Activated T-cell treated with anti-CD3 and anti-CD28 coated beads, Interleukin-2, amount 50 U/mL, for 4 hours (primary cell): ENCODE results near the gene MBNL1. TPM values are rescaled to one million over a fixed set of nuclear protein-coding genes. Genes with fewer than 3 reads are reported as not detected.

Experiments used
- ATAC-seq, 2 donors: fragments of 200-7000 bp; cut with Tn5 transposase; one replicate each; pipeline ENCODE4 v1.10.0; 2021
- DNase-seq: peaks from one replicate; pipeline ENCODE4 v3.0.0-alpha.2; 2020
- H3K27me3 Mint-ChIP-seq: one replicate; pipeline ENCODE4 v1.8.0; 2021; ENCODE audit warnings: low read depth, mixed read lengths
- H3K36me3 Mint-ChIP-seq: one replicate; pipeline ENCODE4 v1.8.0; 2022; ENCODE audit warnings: mixed read lengths; ENCODE audit not compliant: insufficient read depth
- H3K4me1 Mint-ChIP-seq: one replicate; pipeline ENCODE4 v1.8.0; 2021; ENCODE audit warnings: low read depth, mixed read lengths
- H3K4me3 Mint-ChIP-seq: one replicate; pipeline ENCODE4 v1.8.0; 2021; ENCODE audit warnings: mild to moderate bottlenecking, moderate library complexity, mixed read lengths
- H3K9me3 Mint-ChIP-seq: one replicate; pipeline ENCODE4 v1.8.0; 2021; ENCODE audit warnings: mixed read lengths
- total RNA-seq, 3 donors: library from RNA; stranded (reverse); gene quantifications; one replicate each; pipeline ENCODE4 v1.2.1, GENCODE V29; 2021

Gene MBNL1
- total RNA-seq, 3 donors from 2014 or later, result 343 to 376 (median 347) TPM

GRCh38 chr3:152241142-152242017 is 27.3 kb upstream of the MBNL1 start:
- H3K27me3 Mint-ChIP-seq, result no peaks in the 10 kb centered on the region
- ATAC-seq (peak; percentile 52 to 64), DNase-seq (no peak)
- peak overlapping the region; percentile 90 for H3K4me3 Mint-ChIP-seq
- H3K36me3 Mint-ChIP-seq, result peaks cover 3% of the 10 kb centered on the region
- peaks cover 11% of the 10 kb centered on the region for H3K9me3 Mint-ChIP-seq
- H3K4me1 Mint-ChIP-seq, result peaks cover 64% of the 10 kb centered on the region

DNA sequence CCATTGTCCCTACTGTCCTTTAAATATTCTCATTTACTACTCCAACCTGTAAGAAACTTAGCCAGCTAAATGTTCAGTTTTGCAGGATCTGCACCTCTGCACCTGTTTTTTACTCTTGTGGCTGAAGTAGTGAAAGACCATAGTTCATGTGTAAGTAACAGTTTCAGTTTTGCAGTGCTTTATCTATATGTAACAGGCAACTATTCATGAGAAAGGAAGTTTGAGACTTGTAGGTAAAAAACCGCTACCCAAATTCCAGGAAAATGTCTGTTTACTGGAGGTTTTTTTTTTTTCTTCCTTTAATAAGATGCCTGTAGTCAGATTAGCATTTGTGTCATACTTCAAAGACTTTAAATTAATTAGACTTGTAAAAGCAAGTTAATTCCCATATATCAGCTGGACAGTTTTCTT is 25.4 kb upstream of the MBNL1 start:
- Mint-ChIP-seq H3K4me1 (peaks cover 53% of the 10 kb centered on the region), H3K27me3 (no peaks in the 10 kb centered on the region), H3K36me3 (no peaks in the 10 kb centered on the region), H3K4me3 (peak overlapping the region; percentile 90), H3K9me3 (no peaks in the 10 kb centered on the region)
- no peak for DNase-seq
- ATAC-seq, result peak; percentile 71 to 77

GRCh38 chr3:152243721-152244516 is 24.8 kb upstream of the MBNL1 start:
- Mint-ChIP-seq H3K36me3 (no peaks in the 10 kb centered on the region), H3K4me3 (peak overlapping the region; percentile 90), H3K27me3 (no peaks in the 10 kb centered on the region), H3K9me3 (no peaks in the 10 kb centered on the region), H3K4me1 (peaks cover 53% of the 10 kb centered on the region)
- ATAC-seq (peak; percentile 23 to 27), DNase-seq (no peak)

DNA sequence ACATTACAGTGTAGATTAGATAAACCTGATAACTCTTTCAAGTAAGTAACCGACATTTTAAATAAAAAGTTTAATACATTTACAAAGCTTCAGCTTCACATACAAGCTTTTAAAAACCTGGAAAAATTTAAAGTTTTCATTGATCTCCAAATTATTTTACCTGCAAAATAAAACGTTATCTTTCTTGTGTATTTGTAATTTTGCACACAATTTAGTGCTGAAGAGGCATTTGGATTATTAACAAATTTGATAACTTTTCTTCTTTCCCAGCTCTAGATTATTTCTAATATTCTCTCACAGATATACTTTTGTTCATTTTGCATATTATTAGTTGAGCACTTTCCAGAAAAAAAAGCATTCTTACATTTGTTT is 24.2 kb upstream of the MBNL1 start:
- Mint-ChIP-seq H3K4me1 (peaks cover 52% of the 10 kb centered on the region), H3K27me3 (no peaks in the 10 kb centered on the region), H3K36me3 (no peaks in the 10 kb centered on the region), H3K9me3 (no peaks in the 10 kb centered on the region), H3K4me3 (peak overlapping the region; percentile 90)
- DNase-seq (no peak), ATAC-seq (no peak)

DNA sequence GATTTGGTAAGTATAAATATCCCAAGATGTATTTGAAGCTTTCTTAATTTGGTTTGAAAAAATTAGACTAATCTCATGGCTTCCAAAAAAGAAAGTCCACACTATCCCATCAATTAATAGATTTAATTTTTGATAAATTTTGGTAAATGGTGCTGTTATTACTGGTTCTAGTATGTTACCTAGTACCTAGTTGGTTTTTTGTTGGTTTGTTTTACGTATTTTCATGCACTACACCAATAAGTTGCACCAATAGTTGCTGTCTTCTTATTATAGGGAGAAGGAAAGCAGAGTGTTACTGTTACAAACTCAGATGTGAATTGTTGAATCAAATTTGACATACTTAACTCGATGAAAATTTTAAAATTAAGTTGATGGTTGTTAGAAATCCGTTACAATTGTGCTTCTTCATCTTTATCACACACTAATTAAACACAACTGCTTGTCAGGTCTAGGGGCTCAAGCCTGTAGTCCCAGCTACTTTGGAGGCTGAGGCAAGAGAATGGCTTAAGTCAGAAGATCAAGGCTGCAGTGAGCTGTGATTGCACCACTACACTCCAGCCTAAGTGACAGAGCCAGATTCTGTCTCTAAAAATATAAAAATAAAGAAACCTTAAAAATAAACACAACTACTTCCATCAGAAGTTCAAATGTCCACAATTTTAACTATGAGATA is 23.1 kb upstream of the MBNL1 start:
- Mint-ChIP-seq H3K27me3 (no peaks in the 10 kb centered on the region), H3K36me3 (no peaks in the 10 kb centered on the region), H3K4me1 (peaks cover 41% of the 10 kb centered on the region), H3K9me3 (no peaks in the 10 kb centered on the region), H3K4me3 (peak overlapping the region; percentile 84)
- ATAC-seq (peak in 1 of 2 donors; percentile 38), DNase-seq (no peak)

DNA sequence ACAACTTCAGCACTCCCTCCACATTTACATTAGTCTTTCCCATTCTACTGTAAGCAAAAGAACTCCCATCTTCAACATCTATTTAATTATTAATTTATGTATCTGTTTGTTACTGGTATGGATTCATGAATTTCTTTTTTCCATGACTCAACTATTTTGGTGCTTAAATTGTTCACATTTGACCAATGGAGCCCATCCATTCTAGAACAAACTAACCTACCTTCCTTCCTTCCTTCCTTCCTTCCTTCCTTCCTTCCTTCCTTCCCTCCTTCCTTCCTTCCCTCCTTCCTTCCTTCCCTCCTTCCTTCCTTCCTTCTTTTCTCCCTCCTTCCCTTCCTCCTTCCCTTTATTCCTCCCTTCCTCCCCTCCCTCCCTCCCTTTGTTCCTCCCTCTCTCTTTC is 16.8 kb upstream of the MBNL1 start:
- Mint-ChIP-seq H3K4me1 (peaks cover 62% of the 10 kb centered on the region), H3K9me3 (no peaks in the 10 kb centered on the region), H3K4me3 (no peak overlapping the region), H3K36me3 (peaks cover 4% of the 10 kb centered on the region), H3K27me3 (no peaks in the 10 kb centered on the region)
- DNase-seq, result no peak
- no peak for ATAC-seq

DNA sequence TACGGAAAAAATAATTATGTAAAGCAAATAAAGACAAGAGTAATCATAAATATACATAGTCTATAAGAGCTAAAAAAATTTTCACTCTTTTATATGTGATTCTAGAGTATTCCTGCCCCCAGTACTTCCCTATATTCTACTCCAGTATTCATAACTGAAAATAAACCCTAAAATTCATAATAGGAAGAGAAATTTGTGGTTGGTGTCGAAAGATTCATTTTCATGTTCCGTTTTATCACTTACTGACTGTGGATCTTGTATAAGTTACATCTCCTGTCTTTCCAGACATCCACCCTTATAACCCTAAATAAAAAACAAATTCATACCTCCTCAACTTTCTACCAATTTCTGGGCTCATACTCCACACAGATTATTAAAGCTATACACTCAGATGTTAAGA is 16.0 kb upstream of the MBNL1 start:
- Mint-ChIP-seq H3K4me3 (peak overlapping the region; percentile 43), H3K36me3 (peaks cover 4% of the 10 kb centered on the region), H3K27me3 (no peaks in the 10 kb centered on the region), H3K9me3 (no peaks in the 10 kb centered on the region), H3K4me1 (peaks cover 71% of the 10 kb centered on the region)
- DNase-seq, result no peak
- ATAC-seq, result no peak

DNA sequence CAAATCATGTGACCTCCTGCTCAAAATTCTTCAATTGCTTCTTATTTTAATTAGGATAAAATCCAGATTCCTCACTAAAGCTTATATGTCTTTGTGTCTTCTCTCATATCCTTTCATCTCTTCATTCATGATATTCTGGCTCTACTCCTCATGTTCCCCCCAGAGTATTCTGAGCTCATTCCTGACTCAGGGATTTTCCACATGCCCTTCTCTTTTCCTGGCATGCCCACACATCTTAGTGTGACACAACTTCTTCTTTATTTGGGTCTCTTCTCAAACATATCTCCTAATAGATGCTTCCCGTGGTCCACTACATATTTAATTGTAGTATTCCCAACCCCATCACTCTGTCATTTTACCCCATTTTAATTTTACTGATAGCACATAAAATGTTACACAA is 15.2 kb upstream of the MBNL1 start:
- no peak for DNase-seq
- ATAC-seq, result no peak
- peak overlapping the region; percentile 43 for H3K4me3 Mint-ChIP-seq
- no peaks in the 10 kb centered on the region for H3K27me3 Mint-ChIP-seq
- H3K9me3 Mint-ChIP-seq, result no peaks in the 10 kb centered on the region
- H3K4me1 Mint-ChIP-seq, result peaks cover 73% of the 10 kb centered on the region
- peaks cover 4% of the 10 kb centered on the region for H3K36me3 Mint-ChIP-seq

DNA sequence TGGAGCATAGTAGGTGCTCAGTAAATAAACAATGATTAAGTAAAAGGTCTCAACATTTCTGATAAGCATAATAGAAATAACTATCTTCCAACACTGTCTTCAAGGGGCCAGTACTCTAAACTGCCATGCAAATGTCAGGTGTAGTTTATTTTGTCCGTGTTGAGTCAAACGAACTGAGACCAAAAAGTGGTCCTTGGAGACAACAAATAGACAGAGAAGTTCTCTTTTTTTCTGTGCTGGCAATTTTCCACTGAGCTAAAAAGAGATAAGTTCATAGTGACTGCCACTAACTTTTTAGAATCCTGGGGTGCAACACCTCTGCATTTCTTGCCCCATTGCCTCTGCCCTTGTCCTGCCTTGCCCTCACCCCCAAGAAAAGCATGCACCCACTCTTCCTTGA is 14.7 kb upstream of the MBNL1 start:
- Mint-ChIP-seq H3K36me3 (peaks cover 4% of the 10 kb centered on the region), H3K4me3 (peak overlapping the region; percentile 57), H3K4me1 (peaks cover 77% of the 10 kb centered on the region), H3K27me3 (no peaks in the 10 kb centered on the region), H3K9me3 (no peaks in the 10 kb centered on the region)
- DNase-seq, result no peak
- ATAC-seq, result no peak

DNA sequence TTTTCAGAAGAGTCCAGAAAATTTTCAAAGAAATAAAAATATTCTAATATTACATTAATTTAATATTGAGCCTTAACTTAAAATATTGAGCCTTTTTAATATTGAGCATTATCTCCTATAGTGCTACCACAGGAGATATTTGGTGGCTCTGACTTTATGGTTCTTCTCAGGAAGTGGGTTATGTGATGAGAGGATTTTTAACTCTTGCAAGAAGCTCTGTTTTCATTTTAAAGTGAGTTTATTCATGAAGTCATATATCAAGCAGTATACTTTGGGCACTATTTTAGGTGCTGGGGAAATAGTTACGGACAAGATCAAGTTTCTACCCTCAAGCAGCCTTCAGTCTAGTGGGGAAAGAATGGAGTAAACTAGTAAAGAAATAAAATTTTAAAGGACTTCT is 13.4 kb upstream of the MBNL1 start:
- peaks cover 87% of the 10 kb centered on the region for H3K4me1 Mint-ChIP-seq
- H3K36me3 Mint-ChIP-seq, result peaks cover 4% of the 10 kb centered on the region
- no peaks in the 10 kb centered on the region for H3K9me3 Mint-ChIP-seq
- DNase-seq (no peak), ATAC-seq (no peak)
- peak overlapping the region; percentile 2 for H3K4me3 Mint-ChIP-seq
- H3K27me3 Mint-ChIP-seq, result no peaks in the 10 kb centered on the region

- H3K9me3 Mint-ChIP-seq, result no peaks in the 10 kb centered on the region
- H3K36me3 Mint-ChIP-seq, result no peaks in the 10 kb centered on the region
- ATAC-seq (peak; percentile 23 to 50), DNase-seq (no peak)
- peaks cover 92% of the 10 kb centered on the region for H3K4me1 Mint-ChIP-seq
- peak overlapping the region; percentile 59 for H3K4me3 Mint-ChIP-seq
- no peaks in the 10 kb centered on the region for H3K27me3 Mint-ChIP-seq
These were observed 11.7 kb upstream of the MBNL1 start for GRCh38 chr3:152256851-152257562.

DNA sequence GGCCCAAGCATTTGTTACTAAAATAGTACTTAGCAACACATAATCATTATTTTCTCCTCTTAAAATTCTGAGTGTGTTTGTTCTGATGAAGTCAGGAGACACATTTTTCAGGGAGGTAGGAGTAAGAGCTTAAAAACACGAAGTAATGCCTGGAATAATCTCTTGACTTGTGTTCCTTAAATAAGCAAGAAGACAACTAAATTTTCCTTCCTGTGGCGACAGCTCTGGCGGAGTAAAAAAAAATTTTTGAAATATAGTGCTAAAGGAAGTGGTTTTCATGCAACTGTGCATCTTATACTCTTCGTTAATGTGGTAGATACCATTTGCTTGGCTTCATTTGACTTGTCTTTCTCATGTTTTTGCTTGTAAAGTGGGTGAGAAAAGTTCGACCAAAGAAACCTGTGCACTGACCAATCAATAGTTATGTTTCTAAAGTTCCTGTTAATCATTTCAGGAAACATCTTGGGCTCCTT is 11.1 kb upstream of the MBNL1 start:
- Mint-ChIP-seq H3K36me3 (peaks cover 2% of the 10 kb centered on the region), H3K27me3 (no peaks in the 10 kb centered on the region), H3K9me3 (no peaks in the 10 kb centered on the region), H3K4me3 (peak overlapping the region; percentile 59), H3K4me1 (peaks cover 89% of the 10 kb centered on the region)
- DNase-seq, result no peak
- no peak for ATAC-seq

DNA sequence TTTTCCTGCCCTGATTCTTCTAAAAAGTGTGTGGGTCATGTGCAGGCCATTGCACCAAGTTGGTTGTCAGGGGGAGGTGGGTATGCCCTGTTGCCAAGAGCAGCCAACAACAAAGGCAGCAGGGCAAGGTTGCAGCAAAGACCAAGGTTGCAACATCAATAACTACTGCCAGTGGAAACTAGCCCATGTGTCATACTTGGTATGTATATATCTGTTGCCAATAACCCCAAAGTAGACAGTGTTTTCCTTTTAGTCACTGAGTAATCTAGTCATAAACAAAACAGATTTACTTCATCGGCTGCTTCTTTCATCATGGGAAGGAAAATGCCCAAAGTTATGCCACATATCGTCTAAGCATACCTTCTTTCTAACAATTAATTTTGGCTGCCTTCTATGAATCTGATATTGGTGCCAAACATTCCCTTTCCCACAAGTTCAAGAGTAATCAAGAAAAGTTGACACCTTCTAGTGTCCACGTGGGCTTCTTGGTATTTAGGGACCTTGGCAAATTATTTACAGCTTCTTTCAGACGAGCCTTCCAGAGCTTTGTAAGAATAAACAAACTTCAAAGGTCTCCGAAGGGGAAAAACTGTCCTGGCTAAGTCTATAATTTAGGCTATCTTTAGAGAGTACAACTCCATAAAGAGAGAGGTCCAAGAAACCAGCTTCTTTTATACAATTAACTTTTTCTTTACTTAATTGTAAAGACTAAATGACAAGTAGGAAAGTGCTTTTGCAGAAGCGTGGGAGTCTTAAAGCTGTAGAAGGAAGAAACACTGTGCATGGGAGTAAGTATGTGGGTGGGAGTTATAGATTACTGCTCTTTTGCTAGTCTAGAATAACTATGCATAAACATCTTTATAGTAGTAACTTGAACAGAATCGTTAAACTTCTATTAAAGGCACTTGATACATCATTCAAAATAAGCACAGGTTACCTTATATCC is 10.0 kb upstream of the MBNL1 start:
- Mint-ChIP-seq H3K4me3 (peak overlapping the region; percentile 71), H3K36me3 (peaks cover 3% of the 10 kb centered on the region), H3K4me1 (peaks cover 84% of the 10 kb centered on the region), H3K9me3 (no peaks in the 10 kb centered on the region), H3K27me3 (no peaks in the 10 kb centered on the region)
- DNase-seq (peak; percentile 47), ATAC-seq (peak; percentile 86 to 90)
